WTC11 (cell line): Measurements from ENCODE around the gene TLE4. TPM values are rescaled to one million over a fixed set of nuclear protein-coding genes. Genes with fewer than 3 reads are reported as not detected.

Experiments used
- ATAC-seq: fragments of 200-7000 bp; cut with Tn5 transposase; 2 replicates; pipeline ENCODE4 v1.10.0; 2021; ENCODE audit warnings: mild to moderate bottlenecking, moderate library complexity
- CTCF ChIA-PET: fragments of 300-600 bp; sonication (Branson Sonifier 250); formaldehyde crosslinking; loops from one replicate; lab custom pipeline; 2021; ENCODE audit warnings: antibody characterized with exemption; lab: Charles Lee
- POLR2A ChIA-PET: fragments of 350-600 bp; sonication (Branson Sonifier 250); formaldehyde crosslinking; loops from one replicate; lab custom pipeline; 2021; ENCODE audit warnings: antibody characterized with exemption; lab: Charles Lee
- DNase-seq: peaks from one replicate; pipeline ENCODE4 v3.0.0; 2021; ENCODE audit warnings: low spot score
- H3K27ac Mint-ChIP-seq: 2 replicates; pipeline ENCODE4 v1.8.0; 2021; ENCODE audit warnings: mixed read lengths
- H3K27me3 Mint-ChIP-seq: 2 replicates; pipeline ENCODE4 v1.8.0; 2021; ENCODE audit warnings: low read depth, mild to moderate bottlenecking, moderate library complexity, mixed read lengths
- H3K36me3 Mint-ChIP-seq: 2 replicates; pipeline ENCODE4 v1.8.0; 2021; ENCODE audit warnings: mixed read lengths
- H3K4me1 Mint-ChIP-seq: 2 replicates; pipeline ENCODE4 v1.8.0; 2022; ENCODE audit warnings: mixed read lengths
- H3K4me3 Mint-ChIP-seq: 2 replicates; pipeline ENCODE4 v1.8.0; 2021; ENCODE audit warnings: mild to moderate bottlenecking, moderate library complexity, mixed read lengths
- H3K9me3 Mint-ChIP-seq: 2 replicates; pipeline ENCODE4 v1.8.0; 2021; ENCODE audit warnings: mixed read lengths
- CBFB ChIP-seq: sonication (generic); formaldehyde crosslinking; IDR thresholded peaks from 2 replicates; pipeline ENCODE4 v1.8.1; 2022; ENCODE audit warnings: mild to moderate bottlenecking, low read depth, missing genetic modification reagents
- CREM ChIP-seq: sonication (generic); formaldehyde crosslinking; IDR thresholded peaks from 2 replicates; pipeline ENCODE4 v1.8.1; 2022; ENCODE audit warnings: mild to moderate bottlenecking, missing genetic modification reagents, moderate library complexity
- ELF4 ChIP-seq: sonication (generic); formaldehyde crosslinking; IDR thresholded peaks from 2 replicates; pipeline ENCODE4 v1.8.1; 2022; ENCODE audit warnings: low read depth, mild to moderate bottlenecking, moderate library complexity, missing genetic modification reagents
- FOXP1 ChIP-seq: sonication (generic); formaldehyde crosslinking; IDR thresholded peaks from 2 replicates; pipeline ENCODE4 v1.8.0; 2022; ENCODE audit warnings: missing genetic modification reagents, mild to moderate bottlenecking, moderate library complexity, borderline replicate concordance
- GRHL2 ChIP-seq: fragments of 250-450 bp; sonication (Bioruptor Pico); IDR thresholded peaks from 2 replicates; pipeline ENCODE4 v1.8.0; 2022; ENCODE audit warnings: mild to moderate bottlenecking, moderate library complexity; ENCODE audit not compliant: insufficient replicate concordance, severe bottlenecking
- JAZF1 ChIP-seq: fragments of 250-450 bp; sonication (Bioruptor Pico); IDR thresholded peaks from 2 replicates; pipeline ENCODE4 v1.9.0; 2021; ENCODE audit warnings: moderate library complexity, mild to moderate bottlenecking, inconsistent platforms
- KAT7 ChIP-seq: sonication (generic); formaldehyde crosslinking; IDR thresholded peaks from 2 replicates; pipeline ENCODE4 v1.8.1; 2023; ENCODE audit warnings: missing genetic modification reagents, mild to moderate bottlenecking, borderline replicate concordance
- NFE2L1 ChIP-seq: sonication (generic); formaldehyde crosslinking; IDR thresholded peaks from 2 replicates; pipeline ENCODE4 v1.8.1; 2023; ENCODE audit warnings: missing genetic modification reagents
- NFYB ChIP-seq: sonication (generic); formaldehyde crosslinking; conservative IDR thresholded peaks from 2 replicates; pipeline ENCODE4 v1.8.0; 2022; ENCODE audit warnings: low read depth, missing genetic modification reagents
- NR2C2 ChIP-seq: sonication (generic); formaldehyde crosslinking; IDR thresholded peaks from 2 replicates; pipeline ENCODE4 v1.8.0; 2022; ENCODE audit warnings: mild to moderate bottlenecking, missing genetic modification reagents
- SP1 ChIP-seq: sonication (generic); formaldehyde crosslinking; conservative IDR thresholded peaks from 2 replicates; pipeline ENCODE4 v1.8.1; 2022; ENCODE audit warnings: missing genetic modification reagents
- TCF7 ChIP-seq: sonication (generic); formaldehyde crosslinking; IDR thresholded peaks from 2 replicates; pipeline ENCODE4 v1.8.0; 2022; ENCODE audit warnings: mild to moderate bottlenecking, low read depth, missing genetic modification reagents, moderate library complexity
- ZNF219 ChIP-seq: sonication (generic); formaldehyde crosslinking; IDR thresholded peaks from 2 replicates; pipeline ENCODE4 v1.8.0; 2023; ENCODE audit warnings: missing genetic modification reagents, mild to moderate bottlenecking, borderline replicate concordance
- ZNF263 ChIP-seq: sonication (generic); formaldehyde crosslinking; IDR thresholded peaks from 2 replicates; pipeline ENCODE4 v1.8.1; 2022; ENCODE audit warnings: low read depth, mild to moderate bottlenecking, moderate library complexity, missing genetic modification reagents
- total RNA-seq: library from RNA; stranded (reverse); gene quantifications from 3 replicates; pipeline ENCODE4 v1.2.3, GENCODE V29; 2021
- TF ChIP-seq, protein P1 (sequence below): fragments of 200-600 bp; IDR thresholded peaks from 2 replicates; pipeline ENCODE4 v1.8.0; 2022; ENCODE audit warnings: antibody characterized with exemption
- TF ChIP-seq, protein P2 (sequence below): sonication (generic); formaldehyde crosslinking; IDR thresholded peaks from 2 replicates; pipeline ENCODE4 v1.8.0; 2023; ENCODE audit warnings: mild to moderate bottlenecking, missing genetic modification reagents
- TF ChIP-seq, protein P3 (sequence below): sonication (generic); formaldehyde crosslinking; IDR thresholded peaks from 2 replicates; pipeline ENCODE4 v1.8.0; 2022; ENCODE audit warnings: mild to moderate bottlenecking, missing genetic modification reagents
- TF ChIP-seq, protein P4 (sequence below): sonication (generic); formaldehyde crosslinking; IDR thresholded peaks from 2 replicates; pipeline ENCODE4 v1.8.1; 2023; ENCODE audit warnings: mild to moderate bottlenecking, missing genetic modification reagents, borderline replicate concordance
- TF ChIP-seq, protein P5 (sequence below): fragments of 250-450 bp; sonication (Bioruptor Pico); IDR thresholded peaks from 2 replicates; pipeline ENCODE4 v1.9.0; 2021; ENCODE audit warnings: moderate library complexity, mild to moderate bottlenecking, inconsistent platforms, borderline replicate concordance
- TF ChIP-seq, protein P6 (sequence below): sonication (generic); formaldehyde crosslinking; IDR thresholded peaks from 2 replicates; pipeline ENCODE4 v1.8.1; 2023; ENCODE audit warnings: mild to moderate bottlenecking, missing genetic modification reagents, moderate library complexity

TLE4 gene
- total RNA-seq, 1 experiment from 2014 or later: 48.1 TPM

DNA sequence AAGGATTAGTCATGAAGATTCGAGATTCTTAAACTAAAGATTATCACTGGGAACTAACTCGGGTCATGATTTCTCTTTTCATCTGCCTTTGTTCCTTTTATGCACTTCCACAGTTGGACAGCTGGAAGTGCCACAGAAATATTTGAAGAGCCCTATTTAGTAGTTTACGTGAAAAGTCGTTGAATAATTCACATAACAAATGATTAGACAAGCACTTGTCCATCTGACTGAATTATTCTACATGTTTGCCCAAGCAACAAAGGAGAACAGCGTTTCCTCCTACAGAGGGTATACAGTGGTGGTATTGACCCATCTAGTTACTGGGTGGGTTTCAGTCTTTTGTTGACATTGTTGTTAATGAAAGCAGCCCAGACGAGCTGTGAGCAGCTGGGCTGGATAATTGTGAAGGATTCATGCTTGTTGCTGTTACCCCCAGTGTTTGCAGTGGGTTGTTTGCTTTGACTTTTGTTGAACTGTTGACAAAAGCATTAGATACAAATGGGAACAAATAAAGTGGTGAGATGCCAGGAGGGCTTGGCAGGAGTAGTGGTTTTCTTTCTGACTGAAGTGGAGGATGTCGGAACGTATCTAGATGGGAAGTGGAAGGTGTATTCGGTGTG is 96.2 kb downstream of the TLE4 start:
- ChIA-PET CTCF (no interaction called here), POLR2A (interaction anchor here (0.7 kb wide), 1 partner anchor 96 kb away, joined by 3 read pairs; the partner anchor contains the start of gene TLE4)
- ATAC-seq: peak; percentile 11; the same call in 1 of the 2 replicates
- DNase-seq: no peak
- Mint-ChIP-seq H3K4me1 (peaks cover 94% of the 10 kb centered on the region), H3K9me3 (no peaks in the 10 kb centered on the region), H3K27ac (peak overlapping the region; percentile 84), H3K36me3 (no peaks in the 10 kb centered on the region; the same call in 1 of the 2 replicates), H3K27me3 (no peaks in the 10 kb centered on the region), H3K4me3 (no peak overlapping the region)
- no peak for TF ChIP-seq JAZF1 (CRISPR knock-in tag)

DNA sequence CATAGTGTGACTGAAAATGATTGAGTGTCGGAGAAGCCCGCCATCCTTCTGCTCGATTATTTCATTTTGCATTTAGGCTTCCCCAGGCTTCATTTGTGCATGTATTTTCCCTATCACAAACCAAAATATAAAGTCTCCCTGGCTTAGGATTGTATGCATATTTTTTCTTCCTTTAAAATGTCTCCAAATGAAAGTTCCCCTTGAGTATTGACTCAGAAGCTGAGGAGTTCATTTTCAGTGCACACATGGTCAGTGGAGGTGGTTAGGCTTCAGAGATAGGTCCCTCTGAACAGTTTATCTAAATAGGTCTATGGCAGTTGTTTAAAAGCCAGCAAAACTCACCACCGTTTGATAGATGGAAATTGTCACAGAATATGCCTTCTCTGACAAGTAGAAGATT is 97.2 kb downstream of the TLE4 start:
- POLR2A ChIA-PET: no interaction called here
- ATAC-seq: no peak
- Mint-ChIP-seq H3K27ac (peak overlapping the region; percentile 15; the same call in 1 of the 2 replicates), H3K27me3 (no peaks in the 10 kb centered on the region), H3K4me3 (no peak overlapping the region), H3K4me1 (peaks cover 91% of the 10 kb centered on the region)
- CTCF ChIA-PET: no interaction called here
- TF ChIP-seq, protein P1, sequence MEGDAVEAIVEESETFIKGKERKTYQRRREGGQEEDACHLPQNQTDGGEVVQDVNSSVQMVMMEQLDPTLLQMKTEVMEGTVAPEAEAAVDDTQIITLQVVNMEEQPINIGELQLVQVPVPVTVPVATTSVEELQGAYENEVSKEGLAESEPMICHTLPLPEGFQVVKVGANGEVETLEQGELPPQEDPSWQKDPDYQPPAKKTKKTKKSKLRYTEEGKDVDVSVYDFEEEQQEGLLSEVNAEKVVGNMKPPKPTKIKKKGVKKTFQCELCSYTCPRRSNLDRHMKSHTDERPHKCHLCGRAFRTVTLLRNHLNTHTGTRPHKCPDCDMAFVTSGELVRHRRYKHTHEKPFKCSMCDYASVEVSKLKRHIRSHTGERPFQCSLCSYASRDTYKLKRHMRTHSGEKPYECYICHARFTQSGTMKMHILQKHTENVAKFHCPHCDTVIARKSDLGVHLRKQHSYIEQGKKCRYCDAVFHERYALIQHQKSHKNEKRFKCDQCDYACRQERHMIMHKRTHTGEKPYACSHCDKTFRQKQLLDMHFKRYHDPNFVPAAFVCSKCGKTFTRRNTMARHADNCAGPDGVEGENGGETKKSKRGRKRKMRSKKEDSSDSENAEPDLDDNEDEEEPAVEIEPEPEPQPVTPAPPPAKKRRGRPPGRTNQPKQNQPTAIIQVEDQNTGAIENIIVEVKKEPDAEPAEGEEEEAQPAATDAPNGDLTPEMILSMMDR: no peak
- no peak for TF ChIP-seq ELF4 (CRISPR knock-in tag)
- TF ChIP-seq ZNF219: no peak
- TF ChIP-seq, all 79 proteins: peak for 0
- Mint-ChIP-seq H3K9me3 (no peaks in the 10 kb centered on the region), H3K36me3 (no peaks in the 10 kb centered on the region; the same call in 1 of the 2 replicates)
- DNase-seq: no peak

DNA sequence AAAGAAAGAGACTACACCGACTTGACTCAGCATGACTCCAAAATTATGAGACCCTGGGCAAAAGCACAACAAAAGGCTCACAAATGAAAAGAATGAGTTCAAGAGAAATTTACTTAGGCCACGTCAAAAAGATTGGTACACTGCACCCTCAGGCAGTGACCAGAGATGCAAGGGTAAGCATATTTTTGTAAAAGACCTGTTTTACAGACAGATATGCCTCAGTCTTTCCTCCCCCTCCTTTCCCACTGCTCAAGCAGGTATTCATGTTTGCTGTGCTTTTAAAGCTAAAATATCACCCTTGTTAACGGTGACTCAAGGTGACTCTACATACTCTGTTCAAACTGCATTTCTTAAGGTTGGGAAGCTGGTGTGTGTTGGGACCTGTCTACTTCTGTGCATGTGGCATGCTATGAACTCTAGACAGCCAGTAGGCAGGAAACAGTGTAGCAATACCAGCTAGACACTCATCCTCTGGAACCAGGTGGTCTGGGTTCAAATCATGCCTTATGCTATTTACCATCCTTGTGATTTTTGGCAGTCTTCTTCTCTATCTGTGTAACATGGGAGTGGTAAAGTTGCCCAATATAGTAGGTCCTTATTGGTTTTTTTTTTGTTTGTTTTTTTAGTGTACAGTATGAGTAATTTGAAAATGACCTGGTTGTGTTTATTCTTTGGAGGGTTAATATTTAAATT is 98.7 kb downstream of the TLE4 start:
- DNase-seq: no peak
- ATAC-seq: no peak
- H3K9me3 Mint-ChIP-seq: no peaks in the 10 kb centered on the region
- ChIA-PET POLR2A (no interaction called here), CTCF (interaction anchor here (0.5 kb wide), 1 partner anchor 73 kb away, joined by 3 read pairs; no protein-coding TSS in a partner anchor)
- H3K4me3 Mint-ChIP-seq: no peak overlapping the region
- peak overlapping the region; percentile 80 for H3K27ac Mint-ChIP-seq
- peaks cover 83% of the 10 kb centered on the region for H3K4me1 Mint-ChIP-seq
- no peaks in the 10 kb centered on the region for H3K27me3 Mint-ChIP-seq
- H3K36me3 Mint-ChIP-seq: no peaks in the 10 kb centered on the region; the same call in 1 of the 2 replicates
- TF ChIP-seq ELF4 (CRISPR knock-in tag) (no peak), KAT7 (CRISPR knock-in tag) (no peak), CBFB (CRISPR knock-in tag) (no peak), CREM (CRISPR knock-in tag) (no peak), NFYB (no peak), TCF7 (no peak), NR2C2 (CRISPR knock-in tag) (no peak), SP1 (CRISPR knock-in tag) (no peak), NFE2L1 (CRISPR knock-in tag) (no peak), FOXP1 (CRISPR knock-in tag) (no peak), GRHL2 (CRISPR knock-in tag) (no peak), ZNF263 (CRISPR knock-in tag) (no peak)
- TF ChIP-seq, protein P2, sequence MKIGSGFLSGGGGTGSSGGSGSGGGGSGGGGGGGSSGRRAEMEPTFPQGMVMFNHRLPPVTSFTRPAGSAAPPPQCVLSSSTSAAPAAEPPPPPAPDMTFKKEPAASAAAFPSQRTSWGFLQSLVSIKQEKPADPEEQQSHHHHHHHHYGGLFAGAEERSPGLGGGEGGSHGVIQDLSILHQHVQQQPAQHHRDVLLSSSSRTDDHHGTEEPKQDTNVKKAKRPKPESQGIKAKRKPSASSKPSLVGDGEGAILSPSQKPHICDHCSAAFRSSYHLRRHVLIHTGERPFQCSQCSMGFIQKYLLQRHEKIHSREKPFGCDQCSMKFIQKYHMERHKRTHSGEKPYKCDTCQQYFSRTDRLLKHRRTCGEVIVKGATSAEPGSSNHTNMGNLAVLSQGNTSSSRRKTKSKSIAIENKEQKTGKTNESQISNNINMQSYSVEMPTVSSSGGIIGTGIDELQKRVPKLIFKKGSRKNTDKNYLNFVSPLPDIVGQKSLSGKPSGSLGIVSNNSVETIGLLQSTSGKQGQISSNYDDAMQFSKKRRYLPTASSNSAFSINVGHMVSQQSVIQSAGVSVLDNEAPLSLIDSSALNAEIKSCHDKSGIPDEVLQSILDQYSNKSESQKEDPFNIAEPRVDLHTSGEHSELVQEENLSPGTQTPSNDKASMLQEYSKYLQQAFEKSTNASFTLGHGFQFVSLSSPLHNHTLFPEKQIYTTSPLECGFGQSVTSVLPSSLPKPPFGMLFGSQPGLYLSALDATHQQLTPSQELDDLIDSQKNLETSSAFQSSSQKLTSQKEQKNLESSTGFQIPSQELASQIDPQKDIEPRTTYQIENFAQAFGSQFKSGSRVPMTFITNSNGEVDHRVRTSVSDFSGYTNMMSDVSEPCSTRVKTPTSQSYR (CRISPR knock-in tag): no peak
- TF ChIP-seq, protein P3, sequence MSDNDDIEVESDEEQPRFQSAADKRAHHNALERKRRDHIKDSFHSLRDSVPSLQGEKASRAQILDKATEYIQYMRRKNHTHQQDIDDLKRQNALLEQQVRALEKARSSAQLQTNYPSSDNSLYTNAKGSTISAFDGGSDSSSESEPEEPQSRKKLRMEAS: no peak
- TF ChIP-seq, protein P4, sequence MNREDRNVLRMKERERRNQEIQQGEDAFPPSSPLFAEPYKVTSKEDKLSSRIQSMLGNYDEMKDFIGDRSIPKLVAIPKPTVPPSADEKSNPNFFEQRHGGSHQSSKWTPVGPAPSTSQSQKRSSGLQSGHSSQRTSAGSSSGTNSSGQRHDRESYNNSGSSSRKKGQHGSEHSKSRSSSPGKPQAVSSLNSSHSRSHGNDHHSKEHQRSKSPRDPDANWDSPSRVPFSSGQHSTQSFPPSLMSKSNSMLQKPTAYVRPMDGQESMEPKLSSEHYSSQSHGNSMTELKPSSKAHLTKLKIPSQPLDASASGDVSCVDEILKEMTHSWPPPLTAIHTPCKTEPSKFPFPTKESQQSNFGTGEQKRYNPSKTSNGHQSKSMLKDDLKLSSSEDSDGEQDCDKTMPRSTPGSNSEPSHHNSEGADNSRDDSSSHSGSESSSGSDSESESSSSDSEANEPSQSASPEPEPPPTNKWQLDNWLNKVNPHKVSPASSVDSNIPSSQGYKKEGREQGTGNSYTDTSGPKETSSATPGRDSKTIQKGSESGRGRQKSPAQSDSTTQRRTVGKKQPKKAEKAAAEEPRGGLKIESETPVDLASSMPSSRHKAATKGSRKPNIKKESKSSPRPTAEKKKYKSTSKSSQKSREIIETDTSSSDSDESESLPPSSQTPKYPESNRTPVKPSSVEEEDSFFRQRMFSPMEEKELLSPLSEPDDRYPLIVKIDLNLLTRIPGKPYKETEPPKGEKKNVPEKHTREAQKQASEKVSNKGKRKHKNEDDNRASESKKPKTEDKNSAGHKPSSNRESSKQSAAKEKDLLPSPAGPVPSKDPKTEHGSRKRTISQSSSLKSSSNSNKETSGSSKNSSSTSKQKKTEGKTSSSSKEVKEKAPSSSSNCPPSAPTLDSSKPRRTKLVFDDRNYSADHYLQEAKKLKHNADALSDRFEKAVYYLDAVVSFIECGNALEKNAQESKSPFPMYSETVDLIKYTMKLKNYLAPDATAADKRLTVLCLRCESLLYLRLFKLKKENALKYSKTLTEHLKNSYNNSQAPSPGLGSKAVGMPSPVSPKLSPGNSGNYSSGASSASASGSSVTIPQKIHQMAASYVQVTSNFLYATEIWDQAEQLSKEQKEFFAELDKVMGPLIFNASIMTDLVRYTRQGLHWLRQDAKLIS (CRISPR knock-in tag): no peak
- TF ChIP-seq, protein P5, sequence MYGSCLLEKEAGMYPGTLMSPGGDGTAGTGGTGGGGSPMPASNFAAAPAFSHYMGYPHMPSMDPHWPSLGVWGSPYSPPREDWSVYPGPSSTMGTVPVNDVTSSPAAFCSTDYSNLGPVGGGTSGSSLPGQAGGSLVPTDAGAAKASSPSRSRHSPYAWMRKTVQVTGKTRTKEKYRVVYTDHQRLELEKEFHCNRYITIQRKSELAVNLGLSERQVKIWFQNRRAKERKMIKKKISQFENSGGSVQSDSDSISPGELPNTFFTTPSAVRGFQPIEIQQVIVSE (CRISPR knock-in tag): no peak
- TF ChIP-seq, protein P6, sequence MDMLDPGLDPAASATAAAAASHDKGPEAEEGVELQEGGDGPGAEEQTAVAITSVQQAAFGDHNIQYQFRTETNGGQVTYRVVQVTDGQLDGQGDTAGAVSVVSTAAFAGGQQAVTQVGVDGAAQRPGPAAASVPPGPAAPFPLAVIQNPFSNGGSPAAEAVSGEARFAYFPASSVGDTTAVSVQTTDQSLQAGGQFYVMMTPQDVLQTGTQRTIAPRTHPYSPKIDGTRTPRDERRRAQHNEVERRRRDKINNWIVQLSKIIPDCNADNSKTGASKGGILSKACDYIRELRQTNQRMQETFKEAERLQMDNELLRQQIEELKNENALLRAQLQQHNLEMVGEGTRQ (CRISPR knock-in tag): no peak
